PFSK-1 (cell line): ENCODE data around the gene MIP.

Experiments
- FOXP2 ChIP-seq: optimal IDR thresholded peaks from 2 replicates; pipeline ENCODE3; 2011; ENCODE audit warnings: borderline replicate concordance, control low read depth, inconsistent platforms; ENCODE audit not compliant: insufficient read depth; ENCODE audit errors: extremely low read length, extremely low read depth
- POLR2AphosphoS5 ChIP-seq: IDR thresholded peaks from 2 replicates; pipeline ENCODE4 v1.6.1; 2012; ENCODE audit warnings: low read depth, mild to moderate bottlenecking, control low read depth, low read length, moderate library complexity
- SIN3A ChIP-seq: IDR thresholded peaks from 2 replicates; pipeline ENCODE4 v1.6.1; 2012; ENCODE audit warnings: mild to moderate bottlenecking, low read length, moderate library complexity, borderline replicate concordance; ENCODE audit not compliant: insufficient read depth
- TAF1 ChIP-seq: IDR thresholded peaks from 2 replicates; pipeline ENCODE4 v1.6.1; 2012; ENCODE audit warnings: low read length, control low read depth, borderline replicate concordance; ENCODE audit not compliant: insufficient read depth
- TF ChIP-seq, protein P1 (sequence below), 2 experiments: IDR thresholded peaks; 2 replicates each; pipeline versions ENCODE4 v1.6.1 to v1.8.0; 2011 to 2012; ENCODE audit warnings: low read depth in 2 of 2, low read length in 2 of 2, control low read depth in 1 of 2, inconsistent platforms in 1 of 2, mild to moderate bottlenecking in 1 of 2, moderate library complexity in 1 of 2; ENCODE audit not compliant: insufficient read depth in 1 of 2

Gene MIP

DNA sequence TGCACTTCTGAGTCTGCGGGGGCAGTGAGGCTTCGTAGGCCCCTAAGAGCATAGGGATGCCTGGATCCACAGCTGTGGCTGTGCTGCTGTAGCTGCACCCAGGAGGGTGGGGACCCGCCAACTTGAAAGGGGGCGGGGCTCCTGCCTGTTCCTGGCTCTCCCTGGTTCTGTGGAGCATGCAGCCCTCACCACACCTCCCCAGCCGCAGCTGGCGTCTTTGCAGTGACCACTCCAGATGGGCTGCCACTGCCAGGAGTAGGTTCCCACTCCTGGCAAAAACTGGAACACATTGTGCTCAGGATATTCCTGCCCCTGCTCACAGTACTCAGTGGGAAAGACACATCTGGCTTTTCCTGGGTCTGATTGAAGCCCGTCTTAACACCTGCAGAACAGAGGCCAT, 41.1 kb downstream of the MIP start:
- TF ChIP-seq SIN3A (no peak), FOXP2 (no peak), POLR2AphosphoS5 (no peak), TAF1 (no peak)
- TF ChIP-seq, protein P1, sequence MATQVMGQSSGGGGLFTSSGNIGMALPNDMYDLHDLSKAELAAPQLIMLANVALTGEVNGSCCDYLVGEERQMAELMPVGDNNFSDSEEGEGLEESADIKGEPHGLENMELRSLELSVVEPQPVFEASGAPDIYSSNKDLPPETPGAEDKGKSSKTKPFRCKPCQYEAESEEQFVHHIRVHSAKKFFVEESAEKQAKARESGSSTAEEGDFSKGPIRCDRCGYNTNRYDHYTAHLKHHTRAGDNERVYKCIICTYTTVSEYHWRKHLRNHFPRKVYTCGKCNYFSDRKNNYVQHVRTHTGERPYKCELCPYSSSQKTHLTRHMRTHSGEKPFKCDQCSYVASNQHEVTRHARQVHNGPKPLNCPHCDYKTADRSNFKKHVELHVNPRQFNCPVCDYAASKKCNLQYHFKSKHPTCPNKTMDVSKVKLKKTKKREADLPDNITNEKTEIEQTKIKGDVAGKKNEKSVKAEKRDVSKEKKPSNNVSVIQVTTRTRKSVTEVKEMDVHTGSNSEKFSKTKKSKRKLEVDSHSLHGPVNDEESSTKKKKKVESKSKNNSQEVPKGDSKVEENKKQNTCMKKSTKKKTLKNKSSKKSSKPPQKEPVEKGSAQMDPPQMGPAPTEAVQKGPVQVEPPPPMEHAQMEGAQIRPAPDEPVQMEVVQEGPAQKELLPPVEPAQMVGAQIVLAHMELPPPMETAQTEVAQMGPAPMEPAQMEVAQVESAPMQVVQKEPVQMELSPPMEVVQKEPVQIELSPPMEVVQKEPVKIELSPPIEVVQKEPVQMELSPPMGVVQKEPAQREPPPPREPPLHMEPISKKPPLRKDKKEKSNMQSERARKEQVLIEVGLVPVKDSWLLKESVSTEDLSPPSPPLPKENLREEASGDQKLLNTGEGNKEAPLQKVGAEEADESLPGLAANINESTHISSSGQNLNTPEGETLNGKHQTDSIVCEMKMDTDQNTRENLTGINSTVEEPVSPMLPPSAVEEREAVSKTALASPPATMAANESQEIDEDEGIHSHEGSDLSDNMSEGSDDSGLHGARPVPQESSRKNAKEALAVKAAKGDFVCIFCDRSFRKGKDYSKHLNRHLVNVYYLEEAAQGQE (IDR thresholded peaks at IDR 0.05; ENCODE audit: insufficient read depth in 1 of 2, low read depth in 2 of 2, low read length in 2 of 2): no peak

DNA sequence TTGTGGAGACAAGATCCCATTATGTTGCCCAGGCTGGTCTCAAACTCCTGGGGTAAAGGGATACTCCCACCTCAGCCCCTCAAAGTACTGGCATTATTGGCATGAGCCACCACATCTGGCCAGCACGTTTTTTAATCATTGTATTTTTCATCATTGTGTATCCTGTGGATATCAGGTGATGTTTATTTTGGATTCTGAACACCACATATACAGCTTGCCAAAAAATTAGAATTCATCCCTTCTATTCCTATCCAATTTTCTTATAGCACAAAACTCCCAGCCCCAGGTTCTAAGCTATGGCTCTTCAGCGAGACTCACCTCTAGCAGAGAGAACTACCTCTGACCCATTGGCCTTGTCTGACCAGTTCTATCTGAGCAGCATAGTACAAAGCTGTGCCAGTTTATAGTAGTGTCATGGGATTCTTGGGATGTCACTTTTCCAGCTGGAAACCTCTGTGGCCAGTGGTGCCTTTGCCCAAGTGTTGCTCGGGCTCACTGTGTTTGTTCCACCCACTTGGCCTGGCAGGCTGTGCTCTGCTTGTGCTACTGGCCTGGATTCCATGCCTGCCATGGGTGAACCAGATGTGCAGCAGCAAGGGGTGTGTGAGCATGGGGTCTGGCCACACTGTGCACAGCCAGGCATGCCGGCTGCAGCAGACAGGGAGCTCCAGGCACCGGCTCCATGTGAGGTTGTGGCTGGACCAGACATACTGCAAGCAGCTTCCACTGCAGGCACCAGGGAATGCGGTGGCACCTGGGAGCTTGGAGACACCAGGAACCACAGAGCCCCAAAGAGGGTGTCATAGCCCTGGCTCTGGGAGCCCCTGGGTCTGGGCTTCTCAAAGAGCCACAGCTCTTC, 42.4 kb downstream of the MIP start:
- TF ChIP-seq SIN3A: no peak
- TF ChIP-seq, protein P1 (IDR thresholded peaks at IDR 0.05; ENCODE audit: insufficient read depth in 1 of 2, low read depth in 2 of 2, low read length in 2 of 2): no peak
- no peak for TF ChIP-seq TAF1

DNA sequence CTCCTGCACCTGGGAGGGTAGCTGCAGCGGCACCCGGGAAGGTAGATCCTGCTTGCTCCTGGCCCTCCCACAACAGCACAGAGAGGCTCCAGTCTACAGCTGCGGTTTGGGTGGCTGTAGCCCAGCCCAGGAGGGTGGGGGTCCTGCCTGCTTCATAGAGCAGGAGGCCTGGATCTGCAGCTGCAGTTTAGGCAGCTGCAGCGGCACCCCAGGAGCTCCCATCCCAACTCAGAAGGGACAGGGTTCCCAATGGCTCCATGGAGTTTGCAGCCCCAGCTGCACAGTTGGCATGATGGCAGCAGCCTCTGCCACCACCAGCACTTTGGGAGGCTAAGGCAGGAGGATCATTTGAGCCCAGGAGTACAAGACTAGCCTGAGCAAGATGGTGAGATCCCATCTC, 43.7 kb downstream of the MIP start:
- TF ChIP-seq FOXP2: no peak
- no peak for TF ChIP-seq SIN3A
- TF ChIP-seq, protein P1 (IDR thresholded peaks at IDR 0.05; ENCODE audit: insufficient read depth in 1 of 2, low read depth in 2 of 2, low read length in 2 of 2): no peak
- TF ChIP-seq POLR2AphosphoS5: no peak
- no peak for TF ChIP-seq TAF1

DNA sequence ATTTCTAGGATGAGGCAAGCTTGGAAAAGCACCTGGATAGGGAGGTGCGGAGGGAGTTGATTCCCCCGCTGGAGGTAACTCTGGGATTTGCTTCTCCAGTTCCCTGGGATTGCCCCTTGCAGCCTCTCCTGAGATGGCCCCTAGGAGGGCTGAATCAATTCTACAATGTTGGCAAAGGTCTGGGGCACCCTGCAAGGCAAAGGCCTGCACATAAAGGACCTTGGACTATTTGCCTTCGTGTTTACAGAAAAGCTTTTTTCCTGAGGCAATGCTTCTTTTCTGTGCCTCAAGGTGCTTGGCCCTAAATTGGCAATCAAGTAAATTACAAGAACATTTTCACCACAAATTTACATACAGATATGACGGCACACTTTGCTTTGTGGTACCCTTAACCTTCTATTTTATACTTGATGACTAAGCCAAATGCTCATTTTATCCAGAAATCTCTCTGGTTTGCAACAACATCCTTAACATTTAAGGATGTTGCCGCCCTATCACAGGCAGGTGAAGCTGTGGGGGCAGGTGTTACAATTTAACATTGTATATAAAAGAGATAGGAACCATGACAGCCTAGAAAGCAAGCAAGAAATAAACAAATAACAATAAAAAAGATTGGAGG, 45.5 kb downstream of the MIP start:
- no peak for TF ChIP-seq POLR2AphosphoS5
- TF ChIP-seq FOXP2: no peak
- TF ChIP-seq, protein P1 (IDR thresholded peaks at IDR 0.05; ENCODE audit: insufficient read depth in 1 of 2, low read depth in 2 of 2, low read length in 2 of 2): no peak
- TF ChIP-seq SIN3A: no peak
- no peak for TF ChIP-seq TAF1
